HUES64 (cell line): ENCODE data around the gene YIPF2. TPM values are rescaled to one million over a fixed set of nuclear protein-coding genes. Genes with fewer than 3 reads are reported as not detected.
A peak's percentile ranks its signal among the peaks of the same experiment; 100 is the strongest.

ENCODE experiments used
- H3K27ac ChIP-seq: 2 replicates; pipeline ENCODE4 v1.7.0; 2013; ENCODE audit warnings: low read depth, low read length, inconsistent platforms
- H3K27me3 ChIP-seq: 2 replicates; pipeline ENCODE4 v1.6.1; 2013; ENCODE audit warnings: mild to moderate bottlenecking, low read length; ENCODE audit not compliant: insufficient read depth
- H3K36me3 ChIP-seq: 2 replicates; pipeline ENCODE4 v1.6.1; 2013; ENCODE audit warnings: mild to moderate bottlenecking, low read length; ENCODE audit not compliant: insufficient read depth
- H3K4me1 ChIP-seq: 2 replicates; pipeline ENCODE4 v1.6.1; 2013; ENCODE audit warnings: mild to moderate bottlenecking, low read length, moderate library complexity; ENCODE audit not compliant: insufficient read depth
- H3K4me3 ChIP-seq: 2 replicates; pipeline ENCODE4 v1.5.1; 2013; ENCODE audit warnings: mild to moderate bottlenecking, low read length, moderate library complexity
- H3K9ac ChIP-seq: 2 replicates; pipeline ENCODE4 v1.6.1; 2013; ENCODE audit warnings: mild to moderate bottlenecking, low read depth, low read length
- H3K9me3 ChIP-seq: 2 replicates; pipeline ENCODE4 v1.6.1; 2013; ENCODE audit warnings: low read depth, low read length; ENCODE audit not compliant: insufficient read depth
- WGBS: fragments of 150-250, 120-280 bp; methylation state at CpG from one replicate; pipeline ENCODE4 v1.1.7; 2013; ENCODE audit warnings: missing lambda C conversion rate; 5-methylcytosine and 5-hydroxymethylcytosine counted together
- polyA plus RNA-seq, 2 experiments: library from polyadenylated mRNA; stranded (reverse); fragments of 50-300 nt; gene quantifications; one replicate each; pipeline ENCODE4 v1.2.3, GENCODE V29; 2013

Gene YIPF2
- polyA plus RNA-seq (2013, experiment 1 of 2), result 28.6 TPM
- polyA plus RNA-seq (2013, experiment 2 of 2), result 32.5 TPM

DNA sequence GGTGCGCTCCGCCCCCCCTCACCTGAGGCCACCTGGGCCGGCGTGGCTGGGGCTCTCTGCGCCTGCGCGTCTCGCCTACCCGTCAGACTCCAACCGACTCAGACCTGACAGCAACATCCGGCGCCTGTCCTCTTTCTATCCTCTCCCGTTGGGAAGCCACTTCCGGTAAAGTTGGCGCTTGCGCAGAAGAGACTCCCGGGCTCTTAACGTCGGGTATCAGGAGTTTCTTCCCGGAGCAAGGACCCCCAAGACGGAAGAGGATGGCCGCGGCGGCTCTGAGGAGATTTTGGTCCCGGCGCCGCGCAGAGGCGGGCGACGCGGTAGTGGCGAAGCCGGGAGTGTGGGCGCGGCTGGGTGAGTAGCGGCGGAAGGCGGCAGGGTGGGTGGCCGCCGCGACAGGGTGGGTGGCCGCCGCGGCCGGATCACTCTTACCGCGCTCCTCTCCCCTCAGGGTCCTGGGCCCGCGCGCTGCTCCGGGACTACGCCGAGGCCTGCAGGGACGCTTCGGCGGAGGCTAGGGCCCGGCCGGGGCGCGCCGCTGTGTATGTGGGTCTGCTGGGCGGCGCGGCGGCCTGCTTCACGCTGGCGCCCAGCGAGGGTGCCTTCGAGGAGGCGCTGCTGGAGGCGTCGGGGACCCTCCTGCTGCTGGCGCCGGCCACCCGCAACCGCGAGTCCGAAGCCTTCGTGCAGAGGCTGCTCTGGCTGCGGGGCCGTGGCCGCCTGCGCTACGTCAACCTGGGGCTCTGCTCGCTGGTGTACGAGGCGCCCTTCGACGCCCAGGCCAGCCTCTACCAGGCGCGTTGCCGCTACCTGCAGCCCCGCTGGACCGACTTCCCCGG, at the start of gene YIPF2, which contains the start of gene TIMM29:
YIPF2 (minus strand) TSS at position 77 of the 839 bp plus-strand sequence. CDS start 229 bp downstream, outside the sequence.
TIMM29 (plus strand) TSS at position 249 of the 839 bp plus-strand sequence; CDS start at position 261, 12 bp downstream.
- peak within 1 kb of the TSS; percentile 90 for H3K4me3 ChIP-seq
- under 1% methylated on average over 96 of the region's 96 CpGs for WGBS

GRCh38 chr19:10977742-10978092, 49.3 kb upstream of the YIPF2 start:
- WGBS, result 95% methylated on average over 5 of the region's 5 CpGs
- H3K36me3 ChIP-seq, result peaks cover 15% of the 10 kb centered on the region
- no peaks in the 10 kb centered on the region for H3K27me3 ChIP-seq
- H3K9me3 ChIP-seq, result no peaks in the 10 kb centered on the region
- H3K4me3 ChIP-seq, result no peak overlapping the region
- no peak overlapping the region for H3K27ac ChIP-seq
- H3K9ac ChIP-seq, result no peak overlapping the region
- no peaks in the 10 kb centered on the region for H3K4me1 ChIP-seq

More for the DNA sequence above, at the start of gene YIPF2, which contains the start of gene TIMM29:
- H3K9ac ChIP-seq, result peak within 1 kb of the TSS; percentile 82
- H3K36me3 ChIP-seq, result peaks cover 35% of the 10 kb centered on the region
- no peaks in the 10 kb centered on the region for H3K27me3 ChIP-seq
- no peaks in the 10 kb centered on the region for H3K9me3 ChIP-seq
- no peaks in the 10 kb centered on the region; the same call in 1 of the 2 replicates for H3K4me1 ChIP-seq
- H3K27ac ChIP-seq, result peak within 1 kb of the TSS; percentile 51; the same call in 1 of the 2 replicates

GRCh38 chr19:10976131-10976892, 47.9 kb upstream of the YIPF2 start:
- Histone ChIP-seq H3K4me1 (no peaks in the 10 kb centered on the region), H3K27ac (no peak overlapping the region), H3K36me3 (peaks cover 16% of the 10 kb centered on the region), H3K27me3 (no peaks in the 10 kb centered on the region), H3K9ac (0 out of 2 replicates have a peak overlapping the region, but pooled peaks have one; percentile 13), H3K4me3 (no peak overlapping the region), H3K9me3 (no peaks in the 10 kb centered on the region)
- 93% methylated on average over 13 of the region's 19 CpGs for WGBS

GRCh38 chr19:10975374-10976130, 47.1 kb upstream of the YIPF2 start:
- no peak overlapping the region for H3K4me3 ChIP-seq
- peaks cover 10% of the 10 kb centered on the region; the same call in 1 of the 2 replicates for H3K36me3 ChIP-seq
- no peaks in the 10 kb centered on the region for H3K4me1 ChIP-seq
- H3K27me3 ChIP-seq, result no peaks in the 10 kb centered on the region
- no peak overlapping the region for H3K9ac ChIP-seq
- 95% methylated on average over 19 of the region's 19 CpGs for WGBS
- H3K27ac ChIP-seq, result no peak overlapping the region
- no peaks in the 10 kb centered on the region for H3K9me3 ChIP-seq

DNA sequence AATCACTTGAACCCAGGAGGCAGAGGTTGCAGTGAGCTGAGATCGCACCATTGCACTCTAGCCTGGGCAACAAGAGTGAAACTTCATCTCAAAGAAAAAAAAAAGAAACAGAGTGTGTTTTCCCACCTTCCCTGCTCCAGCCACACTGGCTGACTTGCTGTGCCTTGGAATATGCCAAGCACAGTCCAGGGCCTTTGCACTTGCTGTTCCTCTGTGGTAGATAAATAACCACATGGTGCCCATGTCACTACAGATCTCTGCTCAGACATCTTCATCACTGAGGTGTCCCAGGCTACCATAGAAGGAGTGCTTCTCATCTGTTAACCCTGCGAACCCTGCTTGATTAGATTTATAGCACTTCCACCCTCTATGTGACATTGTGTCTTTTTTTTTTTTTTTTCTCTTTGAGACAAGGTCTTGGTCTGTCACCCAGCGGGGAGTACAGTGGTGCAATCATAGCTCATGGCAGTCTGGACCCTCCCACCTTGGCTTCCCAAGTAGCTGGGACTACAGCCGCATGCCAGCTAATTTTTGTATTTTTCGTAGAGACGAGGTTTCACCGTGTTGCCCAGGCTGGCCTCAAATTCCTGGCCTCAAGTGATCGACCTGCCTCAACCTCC, 42.8 kb upstream of the YIPF2 start:
- Histone ChIP-seq H3K36me3 (peaks cover 3% of the 10 kb centered on the region; the same call in 1 of the 2 replicates), H3K27me3 (no peaks in the 10 kb centered on the region), H3K9me3 (no peaks in the 10 kb centered on the region), H3K4me3 (no peak overlapping the region), H3K9ac (no peak overlapping the region), H3K27ac (no peak overlapping the region), H3K4me1 (no peaks in the 10 kb centered on the region)
- WGBS, result 91% methylated on average over 8 of the region's 8 CpGs

DNA sequence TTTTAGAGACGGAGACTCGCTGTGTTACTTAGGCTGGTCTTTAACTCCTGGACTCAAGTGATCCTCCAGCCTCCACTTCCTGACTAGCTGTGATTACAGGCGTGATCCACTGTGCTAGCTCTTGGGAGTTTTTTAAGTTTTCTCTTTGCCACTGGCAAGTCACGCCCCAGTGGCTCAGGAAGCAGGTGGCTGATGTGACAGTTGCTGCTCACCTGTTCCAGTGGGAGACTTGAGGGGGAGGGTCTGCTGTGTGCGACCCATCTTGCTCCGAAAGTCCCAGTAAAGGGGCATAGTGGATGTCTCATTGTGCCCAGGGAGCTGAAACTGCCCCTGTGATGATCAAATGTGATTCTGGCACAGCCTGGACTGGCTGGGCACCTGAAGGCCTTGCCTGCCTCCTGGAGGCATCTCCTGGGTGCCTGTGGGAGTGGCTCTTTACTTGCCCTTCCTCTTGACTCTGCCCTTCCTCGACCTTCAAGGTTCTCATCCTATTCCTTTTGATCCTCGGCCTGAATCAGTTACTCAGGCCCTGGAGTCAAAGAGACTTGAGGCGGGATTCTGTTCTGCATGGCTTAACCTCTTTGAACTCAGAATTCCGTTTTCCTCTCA, 40.2 kb upstream of the YIPF2 start:
- no peaks in the 10 kb centered on the region for H3K9me3 ChIP-seq
- no peak overlapping the region; the same call in 1 of the 2 replicates for H3K9ac ChIP-seq
- whole genome bisulfite sequencing, result 86% methylated on average over 10 of the region's 10 CpGs
- no peaks in the 10 kb centered on the region for H3K27me3 ChIP-seq
- H3K27ac ChIP-seq, result no peak overlapping the region
- peaks cover 3% of the 10 kb centered on the region; the same call in 1 of the 2 replicates for H3K36me3 ChIP-seq
- no peak overlapping the region for H3K4me3 ChIP-seq
- 0 out of 2 replicates have a peak, but pooled peaks cover 4% of the 10 kb centered on the region for H3K4me1 ChIP-seq

DNA sequence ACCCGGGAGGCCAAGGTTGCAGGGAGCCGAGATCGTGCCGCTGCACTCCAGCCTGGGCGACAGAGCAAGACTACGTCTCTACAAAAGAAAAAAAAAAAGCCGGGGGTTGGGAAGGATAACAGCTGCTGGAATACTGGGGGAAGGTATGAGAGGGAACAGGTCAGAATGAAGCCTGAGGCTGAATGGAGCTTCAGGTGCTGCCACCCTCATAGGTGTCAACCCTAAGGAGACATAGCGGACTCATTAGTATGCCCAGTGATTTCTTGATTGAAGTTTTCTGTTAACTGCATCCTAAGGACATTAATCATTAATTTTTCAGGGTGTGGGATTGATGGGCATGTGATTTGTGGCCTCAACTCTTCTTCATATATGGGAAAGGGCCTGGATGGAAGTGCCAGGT, 38.4 kb upstream of the YIPF2 start:
- Histone ChIP-seq H3K9me3 (no peaks in the 10 kb centered on the region), H3K27me3 (no peaks in the 10 kb centered on the region), H3K9ac (no peak overlapping the region), H3K36me3 (no peaks in the 10 kb centered on the region; the same call in 1 of the 2 replicates), H3K4me3 (no peak overlapping the region), H3K4me1 (0 out of 2 replicates have a peak, but pooled peaks cover 4% of the 10 kb centered on the region), H3K27ac (no peak overlapping the region)
- 94% methylated on average over 8 of the region's 8 CpGs for WGBS

DNA sequence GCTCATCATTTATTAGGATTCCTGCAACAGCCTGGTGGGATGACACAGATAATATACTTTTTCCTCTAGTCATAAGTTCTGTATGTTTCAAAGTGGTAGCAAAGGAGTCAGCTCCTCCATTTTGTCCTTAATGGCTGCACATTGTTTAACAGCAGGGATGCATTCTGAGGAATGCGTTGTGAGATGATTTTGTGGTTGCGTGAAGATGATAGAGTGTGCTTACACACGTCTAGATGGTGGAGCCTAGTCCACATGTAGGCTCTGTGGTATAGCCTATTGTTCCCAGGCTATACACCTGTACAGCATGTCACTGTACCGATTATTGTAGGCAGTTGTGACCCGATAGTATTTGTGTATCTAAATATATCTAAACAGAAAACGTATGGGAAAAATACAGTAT, 37.0 kb upstream of the YIPF2 start:
- Histone ChIP-seq H3K9ac (no peak overlapping the region), H3K4me3 (no peak overlapping the region), H3K4me1 (0 out of 2 replicates have a peak, but pooled peaks cover 4% of the 10 kb centered on the region), H3K27ac (no peak overlapping the region), H3K27me3 (no peaks in the 10 kb centered on the region), H3K36me3 (no peaks in the 10 kb centered on the region; the same call in 1 of the 2 replicates), H3K9me3 (no peaks in the 10 kb centered on the region)
- 93% methylated on average over 4 of the region's 6 CpGs for WGBS

GRCh38 chr19:10964903-10965302, 36.5 kb upstream of the YIPF2 start:
- Histone ChIP-seq H3K9ac (no peak overlapping the region), H3K27me3 (no peaks in the 10 kb centered on the region), H3K9me3 (no peaks in the 10 kb centered on the region), H3K27ac (no peak overlapping the region), H3K4me3 (no peak overlapping the region), H3K36me3 (no peaks in the 10 kb centered on the region; the same call in 1 of the 2 replicates), H3K4me1 (0 out of 2 replicates have a peak, but pooled peaks cover 4% of the 10 kb centered on the region)
- WGBS, result 95% methylated on average over 4 of the region's 4 CpGs

DNA sequence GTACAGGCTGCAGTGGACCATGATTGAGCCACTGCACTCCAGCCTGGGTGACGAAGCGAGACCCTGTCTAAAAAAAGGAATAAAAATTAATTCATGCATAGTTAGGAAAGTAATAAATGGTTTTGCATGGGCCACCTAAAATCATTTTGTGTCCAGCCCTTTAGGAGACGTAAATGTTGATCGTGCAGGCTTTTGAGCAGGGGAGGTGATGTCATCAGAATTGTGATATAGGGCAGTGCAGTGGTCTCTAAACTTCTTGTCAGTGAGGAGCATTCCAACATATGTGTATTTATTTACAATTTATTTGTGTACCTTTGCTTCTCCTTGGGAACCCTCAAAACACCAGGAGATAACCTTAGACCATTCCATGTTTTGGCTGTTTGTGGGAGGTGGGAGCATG, 35.4 kb upstream of the YIPF2 start:
- H3K9ac ChIP-seq, result no peak overlapping the region
- H3K4me1 ChIP-seq, result 0 out of 2 replicates have a peak, but pooled peaks cover 4% of the 10 kb centered on the region
- no peaks in the 10 kb centered on the region for H3K27me3 ChIP-seq
- no peak overlapping the region for H3K4me3 ChIP-seq
- H3K27ac ChIP-seq, result no peak overlapping the region
- no peaks in the 10 kb centered on the region for H3K9me3 ChIP-seq
- WGBS, result 97% methylated on average over 4 of the region's 4 CpGs
- H3K36me3 ChIP-seq, result no peaks in the 10 kb centered on the region; the same call in 1 of the 2 replicates
